Suprapubic skin (tissue), 4 donors: ENCODE results near the gene TIGAR. TPM values are rescaled to one million over a fixed set of nuclear protein-coding genes. Genes with fewer than 3 reads are reported as not detected.

ENCODE experiments used
- DNase-seq, 2 donors: peaks; one replicate each; pipeline ENCODE4 v3.0.0-alpha.2; 2019; ENCODE audit warnings: low spot score in 2 of 2
- H3K27ac ChIP-seq: fragments of 200-600 bp; sonication (generic); one replicate; pipeline ENCODE4 v1.5.1; 2019
- H3K27me3 ChIP-seq: fragments of 200-600 bp; sonication (generic); one replicate; pipeline ENCODE4 v1.5.1; 2019
- H3K36me3 ChIP-seq: fragments of 200-600 bp; sonication (generic); one replicate; pipeline ENCODE4 v1.5.1; 2019
- H3K4me1 ChIP-seq: fragments of 200-600 bp; sonication (generic); one replicate; pipeline ENCODE4 v1.5.1; 2019
- H3K4me3 ChIP-seq: fragments of 200-600 bp; sonication (generic); one replicate; pipeline ENCODE4 v1.5.1; 2019; ENCODE audit warnings: mild to moderate bottlenecking
- H3K9me3 ChIP-seq: fragments of 200-600 bp; sonication (generic); one replicate; pipeline ENCODE4 v1.5.1; 2019
- CTCF ChIP-seq, 2 donors: fragments of 200-600 bp in 1 of 2; fragments of 450-650 bp in 1 of 2; sonication (generic) in 1 of 2; IDR thresholded peaks; one replicate each; pipeline ENCODE4 v1.5.1; 2016 to 2019; ENCODE audit warnings: antibody characterized with exemption in 2 of 2, mild to moderate bottlenecking in 1 of 2, moderate library complexity in 1 of 2
- EP300 ChIP-seq: sonication (generic); formaldehyde crosslinking; IDR thresholded peaks from one replicate; pipeline ENCODE4 v1.6.1; 2017; ENCODE audit warnings: antibody characterized with exemption
- POLR2A ChIP-seq, 2 donors: fragments of 450-650 bp; IDR thresholded peaks; one replicate each; pipeline ENCODE4 v1.6.1; 2017; ENCODE audit warnings: antibody characterized with exemption in 2 of 2, mild to moderate bottlenecking in 2 of 2, moderate library complexity in 2 of 2
- POLR2AphosphoS5 ChIP-seq, 3 donors: sonication (generic); formaldehyde crosslinking; IDR thresholded peaks; one replicate each; pipeline ENCODE4 v1.6.1; 2017; ENCODE audit warnings: antibody characterized with exemption in 3 of 3
- WGBS: methylation state at CpG from one replicate; pipeline ENCODE4 v1.1.5; 2018; 5-methylcytosine and 5-hydroxymethylcytosine counted together
- total RNA-seq, 4 donors: library from RNA; depleted of rRNA; stranded (reverse); fragments of >200 nt; gene quantifications; one replicate each; pipeline ENCODE4 v1.1.0, GENCODE V29; 2016

Gene TIGAR
- total RNA-seq, 4 donors from 2014 or later, result 1.3 to 6.6 (median 4.7) TPM

- Histone ChIP-seq H3K27ac (no peak within 1 kb of the TSS), H3K4me1 (no peaks in the 10 kb centered on the region), H3K36me3 (no peaks in the 10 kb centered on the region), H3K9me3 (no peaks in the 10 kb centered on the region), H3K27me3 (peaks cover 12% of the 10 kb centered on the region), H3K4me3 (no peak within 1 kb of the TSS)
- 9% methylated on average over 2 of the region's 7 CpGs for WGBS
- no peak for DNase-seq
- no peak for TF ChIP-seq POLR2A (IDR thresholded peaks at IDR 0.05)
- no peak for TF ChIP-seq POLR2AphosphoS5 (IDR thresholded peaks at IDR 0.05)
- no peak for TF ChIP-seq CTCF (IDR thresholded peaks at IDR 0.05)
- TF ChIP-seq EP300, result no peak
Observed at GRCh38 chr12:4379405-4379804, 58.4 kb downstream of the TIGAR start, which contains the start of gene FGF23. Gene FGF23, minus strand, starts transcription at chr12:4379712. Its CDS starts 130 bp downstream, at chr12:4379582.

GRCh38 chr12:4380332-4380731 is 59.3 kb downstream of the TIGAR start:
- H3K9me3 ChIP-seq, result no peaks in the 10 kb centered on the region
- WGBS, result 55% methylated on average over 4 of the region's 4 CpGs
- H3K36me3 ChIP-seq, result no peaks in the 10 kb centered on the region
- TF ChIP-seq EP300 (no peak), CTCF (IDR thresholded peaks at IDR 0.05) (no peak), POLR2A (IDR thresholded peaks at IDR 0.05) (no peak), POLR2AphosphoS5 (IDR thresholded peaks at IDR 0.05) (no peak)
- H3K27ac ChIP-seq, result no peak overlapping the region
- peaks cover 9% of the 10 kb centered on the region for H3K27me3 ChIP-seq
- DNase-seq, result no peak
- no peaks in the 10 kb centered on the region for H3K4me1 ChIP-seq
- no peak overlapping the region for H3K4me3 ChIP-seq

GRCh38 chr12:4383304-4383865 is 62.4 kb downstream of the TIGAR start:
- Histone ChIP-seq H3K36me3 (no peaks in the 10 kb centered on the region), H3K4me1 (no peaks in the 10 kb centered on the region), H3K27ac (no peak overlapping the region), H3K27me3 (peaks cover 15% of the 10 kb centered on the region), H3K9me3 (no peaks in the 10 kb centered on the region), H3K4me3 (no peak overlapping the region)
- WGBS, result 74% methylated on average over 4 of the region's 8 CpGs
- no peak for DNase-seq
- TF ChIP-seq CTCF (IDR thresholded peaks at IDR 0.05) (no peak), POLR2A (IDR thresholded peaks at IDR 0.05) (no peak), POLR2AphosphoS5 (IDR thresholded peaks at IDR 0.05) (no peak), EP300 (no peak)

- H3K36me3 ChIP-seq, result no peaks in the 10 kb centered on the region
- H3K4me3 ChIP-seq, result no peak overlapping the region
- no peak for DNase-seq
- WGBS, result 70% methylated on average over 4 of the region's 4 CpGs
- no peaks in the 10 kb centered on the region for H3K4me1 ChIP-seq
- H3K27me3 ChIP-seq, result peaks cover 6% of the 10 kb centered on the region
- TF ChIP-seq CTCF (IDR thresholded peaks at IDR 0.05), result no peak
- no peak for TF ChIP-seq POLR2AphosphoS5 (IDR thresholded peaks at IDR 0.05)
- no peak for TF ChIP-seq EP300
- no peak for TF ChIP-seq POLR2A (IDR thresholded peaks at IDR 0.05)
- H3K9me3 ChIP-seq, result no peaks in the 10 kb centered on the region
- no peak overlapping the region for H3K27ac ChIP-seq
Observed at GRCh38 chr12:4386801-4387200, 65.8 kb downstream of the TIGAR start.

GRCh38 chr12:4387607-4388006 is 66.6 kb downstream of the TIGAR start:
- 84% methylated on average over 5 of the region's 5 CpGs for WGBS
- TF ChIP-seq CTCF (IDR thresholded peaks at IDR 0.05) (no peak), EP300 (no peak), POLR2A (IDR thresholded peaks at IDR 0.05) (no peak), POLR2AphosphoS5 (IDR thresholded peaks at IDR 0.05) (no peak)
- no peak overlapping the region for H3K27ac ChIP-seq
- H3K4me1 ChIP-seq, result no peaks in the 10 kb centered on the region
- no peak overlapping the region for H3K4me3 ChIP-seq
- peaks cover 10% of the 10 kb centered on the region for H3K27me3 ChIP-seq
- H3K9me3 ChIP-seq, result no peaks in the 10 kb centered on the region
- H3K36me3 ChIP-seq, result no peaks in the 10 kb centered on the region
- DNase-seq, result no peak
